Keratinocyte (primary cell): ENCODE measurements around the gene OMG. TPM values are rescaled to one million over a fixed set of nuclear protein-coding genes. Genes with fewer than 3 reads are reported as not detected.

ENCODE experiments used
- DNase-seq: peaks from one replicate; pipeline ENCODE4 v3.0.0-alpha.2; 2011; ENCODE audit warnings: low read depth, missing footprints, low spot score
- FAIRE-seq: peaks from 2 replicates; lab custom pipeline; 2011; peaks lifted over from hg19 to GRCh38; lab: Jason Lieb, UNC
- H2AFZ ChIP-seq: 2 replicates; pipeline ENCODE4 v1.6.0; 2012; ENCODE audit warnings: low read length, control low read depth, inconsistent platforms; ENCODE audit not compliant: control insufficient read depth
- H3K27ac ChIP-seq: 2 replicates; pipeline ENCODE4 v1.5.1; 2011; ENCODE audit warnings: low read length; ENCODE audit not compliant: control insufficient read depth, insufficient read depth
- H3K27me3 ChIP-seq: 3 replicates; pipeline ENCODE4 v1.6.0; 2011; ENCODE audit warnings: low read length; ENCODE audit not compliant: control insufficient read depth, insufficient read depth; ENCODE audit errors: extremely low read depth
- H3K36me3 ChIP-seq, 2 experiments: 2 replicates in 1 of 2; 3 replicates in 1 of 2; pipeline ENCODE4 v1.5.1; 2011; ENCODE audit warnings: low read length in 2 of 2, mild to moderate bottlenecking in 1 of 2; ENCODE audit not compliant: control insufficient read depth in 2 of 2, insufficient read depth in 2 of 2; ENCODE audit errors: extremely low read depth in 1 of 2
- H3K4me1 ChIP-seq: 3 replicates; pipeline ENCODE4 v1.5.1; 2011; ENCODE audit warnings: low read length; ENCODE audit not compliant: control insufficient read depth, insufficient read depth; ENCODE audit errors: extremely low read depth
- H3K4me2 ChIP-seq: 3 replicates; pipeline ENCODE4 v1.6.0; 2011; ENCODE audit warnings: low read depth, low read length; ENCODE audit not compliant: control insufficient read depth, insufficient read depth; ENCODE audit errors: extremely low read depth
- H3K4me3 ChIP-seq, 3 experiments: fragments of 200-600 bp in 1 of 3; sonication (generic) in 1 of 3; 2 replicates in 2 of 3; 3 replicates in 1 of 3; pipeline ENCODE4 v1.5.1; 2011 to 2016; ENCODE audit warnings: low read length in 3 of 3, mild to moderate bottlenecking in 3 of 3, control low read depth in 2 of 3, inconsistent platforms in 1 of 3, low read depth in 1 of 3, mixed read lengths in 1 of 3, mixed run types in 1 of 3, moderate library complexity in 1 of 3; ENCODE audit not compliant: control insufficient read depth in 2 of 3, insufficient read depth in 2 of 3; ENCODE audit errors: extremely low read depth in 1 of 3
- H3K79me2 ChIP-seq: 2 replicates; pipeline ENCODE4 v1.6.0; 2012; ENCODE audit warnings: low read length; ENCODE audit not compliant: control insufficient read depth, insufficient read depth
- H3K9ac ChIP-seq: 3 replicates; pipeline ENCODE4 v1.6.0; 2011; ENCODE audit warnings: low read length; ENCODE audit not compliant: control insufficient read depth, insufficient read depth; ENCODE audit errors: extremely low read depth
- H3K9me1 ChIP-seq: 3 replicates; pipeline ENCODE4 v1.6.0; 2011; ENCODE audit warnings: low read length; ENCODE audit not compliant: control insufficient read depth, insufficient read depth; ENCODE audit errors: extremely low read depth
- H3K9me3 ChIP-seq: 2 replicates; pipeline ENCODE4 v1.5.1; 2012; ENCODE audit warnings: low read depth, low read length; ENCODE audit not compliant: control insufficient read depth
- H4K20me1 ChIP-seq: 3 replicates; pipeline ENCODE4 v1.6.0; 2011; ENCODE audit warnings: low read length; ENCODE audit not compliant: control insufficient read depth, insufficient read depth; ENCODE audit errors: extremely low read depth
- CTCF ChIP-seq, 3 experiments: IDR thresholded peaks in 1 of 3; conservative IDR thresholded peaks in 1 of 3; optimal IDR thresholded peaks in 1 of 3; 2 replicates in 2 of 3; 3 replicates in 1 of 3; pipeline versions ENCODE3 to v1.5.1; 2011; ENCODE audit warnings: low read length in 3 of 3, mild to moderate bottlenecking in 3 of 3, moderate library complexity in 2 of 3, control low read depth in 1 of 3, inconsistent platforms in 1 of 3; ENCODE audit not compliant: insufficient read depth in 2 of 3; ENCODE audit errors: extremely low read depth in 1 of 3
- EZH2 ChIP-seq: IDR thresholded peaks from one replicate; pipeline ENCODE4 v1.6.1; 2012; ENCODE audit warnings: inconsistent platforms, mild to moderate bottlenecking, low read length, moderate library complexity
- dilution Hi-C: fragments of 300-500 bp; cut with MboI; formaldehyde crosslinking; loops from one replicate; pipeline ENCODE4 v1.7.0; 2020; ENCODE audit warnings: low sequenced_read_pairs; ENCODE audit not compliant: extremely low pct_ligation_motif_present
- polyA plus RNA-seq, 5 experiments: library from polyadenylated mRNA; depleted of rRNA in 3 of 5; stranded (reverse) in 3 of 5; stranded (forward) in 1 of 5; unstranded in 1 of 5; fragments of >200 nt; gene quantifications; 1 replicate in 1 of 5; 2 replicates in 3 of 5; 3 replicates in 1 of 5; pipeline versions ENCODE4 v1.2.1 to v1.2.3, GENCODE V29; 2011 to 2012; ENCODE audit warnings: missing spikeins in 2 of 5, low read depth in 1 of 5, low replicate concordance in 1 of 5

The OMG gene
- polyA plus RNA-seq, 1 donor (not counting 4 experiments of a cell fraction or from before 2014, with no cell fraction given), result not detected

GRCh38 chr17:31286587-31286986 is 10.5 kb downstream of the OMG start:
- DNase-seq (no peak), FAIRE-seq (no peak)
- H3K4me3 ChIP-seq, result no peak overlapping the region
- H3K79me2 ChIP-seq, result no peaks in the 10 kb centered on the region
- no peaks in the 10 kb centered on the region for H3K36me3 ChIP-seq
- H3K9me3 ChIP-seq, result no peaks in the 10 kb centered on the region
- H4K20me1 ChIP-seq, result no peaks in the 10 kb centered on the region
- no peak overlapping the region for H3K27ac ChIP-seq
- H3K27me3 ChIP-seq, result no peaks in the 10 kb centered on the region
- no peak overlapping the region for H2AFZ ChIP-seq
- H3K4me2 ChIP-seq, result no peak overlapping the region
- no peaks in the 10 kb centered on the region for H3K9me1 ChIP-seq
- TF ChIP-seq CTCF (optimal IDR thresholded peaks at IDR 0.05 in 1 of 3, IDR thresholded peaks at IDR 0.05 in 1 of 3, conservative IDR thresholded peaks at IDR 0.05 in 1 of 3; ENCODE audit: extremely low read depth in 1 of 3, insufficient read depth in 2 of 3, low read length in 3 of 3), result no peak
- TF ChIP-seq EZH2, result no peak
- no peak overlapping the region for H3K9ac ChIP-seq
- no peaks in the 10 kb centered on the region for H3K4me1 ChIP-seq
- dilution Hi-C loops, result no loop called here

GRCh38 chr17:31283841-31284240 is 13.2 kb downstream of the OMG start:
- no peak for TF ChIP-seq EZH2
- TF ChIP-seq CTCF (optimal IDR thresholded peaks at IDR 0.05 in 1 of 3, IDR thresholded peaks at IDR 0.05 in 1 of 3, conservative IDR thresholded peaks at IDR 0.05 in 1 of 3; ENCODE audit: extremely low read depth in 1 of 3, insufficient read depth in 2 of 3, low read length in 3 of 3), result no peak
- Histone ChIP-seq H2AFZ (no peak overlapping the region), H3K27ac (no peak overlapping the region), H3K9ac (no peak overlapping the region), H4K20me1 (no peaks in the 10 kb centered on the region), H3K9me3 (no peaks in the 10 kb centered on the region), H3K4me2 (no peak overlapping the region), H3K4me1 (no peaks in the 10 kb centered on the region), H3K36me3 (peaks cover 4 to 6% of the 10 kb centered on the region in 2 experiments), H3K9me1 (no peaks in the 10 kb centered on the region), H3K4me3 (no peak overlapping the region), H3K27me3 (no peaks in the 10 kb centered on the region), H3K79me2 (no peaks in the 10 kb centered on the region)
- dilution Hi-C loops, result no loop called here
- FAIRE-seq (no peak), DNase-seq (no peak)
